HEK293 (cell line): ENCODE data around the gene SPRN.

Experiments used
- CTCF ChIA-PET: fragments of 350-600 bp; formaldehyde crosslinking; extraction: SDS; loops from one replicate; lab custom pipeline; 2021; ENCODE audit warnings: antibody characterized with exemption; lab: Yijun Ruan, JAX
- POLR2A ChIA-PET: fragments of 300-600 bp; formaldehyde crosslinking; extraction: SDS; loops from one replicate; lab custom pipeline; 2020; ENCODE audit warnings: antibody characterized with exemption, inconsistent platforms; lab: Yijun Ruan, JAX
- H3K27ac ChIP-seq: fragments of 200-500 bp; sonication (Bioruptor generic); 2 replicates; pipeline ENCODE4 v1.5.1; 2014; ENCODE audit warnings: low read depth, low read length, control low read depth, inconsistent platforms; ENCODE audit errors: extremely low read depth
- H3K36me3 ChIP-seq, 2 experiments: fragments of 200-500 bp in 1 of 2; sonication (Bioruptor generic) in 1 of 2; 1 replicate in 1 of 2; 2 replicates in 1 of 2; pipeline ENCODE4 v1.5.1; 2014 to 2017; ENCODE audit warnings: inconsistent platforms in 2 of 2, low read length in 2 of 2; ENCODE audit not compliant: control insufficient read depth in 2 of 2, insufficient read depth in 1 of 2
- H3K4me1 ChIP-seq: fragments of 200-500 bp; sonication (Bioruptor generic); 2 replicates; pipeline ENCODE4 v1.5.1; 2014; ENCODE audit warnings: mild to moderate bottlenecking, low read length, inconsistent platforms; ENCODE audit not compliant: control insufficient read depth, insufficient read depth
- H3K4me3 ChIP-seq: 2 replicates; pipeline ENCODE4 v1.5.1; 2011; ENCODE audit warnings: low read depth, mild to moderate bottlenecking, control low read depth, low read length, moderate library complexity
- H3K9me3 ChIP-seq: fragments of 200-500 bp; sonication (Bioruptor generic); 2 replicates; pipeline ENCODE4 v1.5.1; 2014; ENCODE audit warnings: low read depth, low read length, inconsistent platforms; ENCODE audit not compliant: control insufficient read depth, insufficient read depth
- GLI4 ChIP-seq: fragments of 450-650 bp; formaldehyde crosslinking; IDR thresholded peaks from 2 replicates; pipeline ENCODE4 v1.5.1; 2016; ENCODE audit warnings: missing biosample characterization, missing genetic modification characterization
- MZF1 ChIP-seq: fragments of 450-650 bp; formaldehyde crosslinking; IDR thresholded peaks from 2 replicates; pipeline ENCODE4 v1.5.1; 2017; ENCODE audit warnings: missing biosample characterization, missing genetic modification characterization, borderline replicate concordance
- OSR2 ChIP-seq: fragments of 450-650 bp; formaldehyde crosslinking; IDR thresholded peaks from 2 replicates; pipeline ENCODE4 v1.5.1; 2016; ENCODE audit warnings: missing biosample characterization, missing genetic modification characterization
- PRDM10 ChIP-seq: fragments of 450-650 bp; formaldehyde crosslinking; IDR thresholded peaks from 2 replicates; pipeline ENCODE4 v1.5.1; 2016; ENCODE audit warnings: missing biosample characterization, missing genetic modification characterization
- SP3 ChIP-seq: fragments of 450-650 bp; formaldehyde crosslinking; IDR thresholded peaks from 2 replicates; pipeline ENCODE4 v1.5.1; 2016; ENCODE audit warnings: missing biosample characterization, missing genetic modification characterization
- ZNF211 ChIP-seq: fragments of 450-650 bp; formaldehyde crosslinking; IDR thresholded peaks from 2 replicates; pipeline ENCODE4 v1.5.1; 2016; ENCODE audit warnings: low read depth, missing biosample characterization, missing genetic modification characterization
- ZNF341 ChIP-seq: fragments of 450-650 bp; formaldehyde crosslinking; IDR thresholded peaks from 2 replicates; pipeline ENCODE4; 2016; ENCODE audit warnings: low read depth, missing biosample characterization, missing genetic modification characterization
- ZNF350 ChIP-seq: fragments of 450-650 bp; formaldehyde crosslinking; IDR thresholded peaks from 2 replicates; pipeline ENCODE4 v1.5.0; 2017; ENCODE audit warnings: missing biosample characterization, mild to moderate bottlenecking, missing genetic modification characterization
- ZNF394 ChIP-seq: fragments of 450-650 bp; formaldehyde crosslinking; IDR thresholded peaks from 2 replicates; pipeline ENCODE4 v1.5.1; 2016; ENCODE audit warnings: missing biosample characterization, missing genetic modification characterization, mild to moderate bottlenecking, moderate library complexity, borderline replicate concordance
- ZNF488 ChIP-seq: fragments of 450-650 bp; formaldehyde crosslinking; IDR thresholded peaks from 2 replicates; pipeline ENCODE4 v1.5.1; 2016; ENCODE audit warnings: missing biosample characterization, missing genetic modification characterization
- ZNF514 ChIP-seq: fragments of 450-650 bp; formaldehyde crosslinking; IDR thresholded peaks from 2 replicates; pipeline ENCODE4 v1.5.1; 2016; ENCODE audit warnings: missing biosample characterization, missing genetic modification characterization
- ZNF560 ChIP-seq: fragments of 450-650 bp; formaldehyde crosslinking; IDR thresholded peaks from 2 replicates; pipeline ENCODE4 v1.5.1; 2017; ENCODE audit warnings: missing biosample characterization, missing genetic modification characterization, borderline replicate concordance
- ZNF670 ChIP-seq: fragments of 450-650 bp; formaldehyde crosslinking; IDR thresholded peaks from 2 replicates; pipeline ENCODE4 v1.5.1; 2016; ENCODE audit warnings: missing biosample characterization, missing genetic modification characterization, low read depth
- ZNF76 ChIP-seq: fragments of 450-650 bp; formaldehyde crosslinking; IDR thresholded peaks from 2 replicates; pipeline ENCODE4; 2016; ENCODE audit warnings: low read depth, missing biosample characterization, missing genetic modification characterization, borderline replicate concordance
- ZSCAN23 ChIP-seq: fragments of 450-650 bp; formaldehyde crosslinking; IDR thresholded peaks from 2 replicates; pipeline ENCODE4 v1.5.1; 2016; ENCODE audit warnings: missing biosample characterization, missing genetic modification characterization
- ZSCAN4 ChIP-seq: fragments of 450-650 bp; formaldehyde crosslinking; IDR thresholded peaks from 2 replicates; pipeline ENCODE4 v1.5.1; 2017; ENCODE audit warnings: missing biosample characterization, missing genetic modification characterization
- TF ChIP-seq, protein P1 (sequence below): fragments of 450-650 bp; formaldehyde crosslinking; IDR thresholded peaks from 2 replicates; pipeline ENCODE4 v1.5.1; 2016; ENCODE audit warnings: missing biosample characterization, missing genetic modification characterization

SPRN gene

DNA sequence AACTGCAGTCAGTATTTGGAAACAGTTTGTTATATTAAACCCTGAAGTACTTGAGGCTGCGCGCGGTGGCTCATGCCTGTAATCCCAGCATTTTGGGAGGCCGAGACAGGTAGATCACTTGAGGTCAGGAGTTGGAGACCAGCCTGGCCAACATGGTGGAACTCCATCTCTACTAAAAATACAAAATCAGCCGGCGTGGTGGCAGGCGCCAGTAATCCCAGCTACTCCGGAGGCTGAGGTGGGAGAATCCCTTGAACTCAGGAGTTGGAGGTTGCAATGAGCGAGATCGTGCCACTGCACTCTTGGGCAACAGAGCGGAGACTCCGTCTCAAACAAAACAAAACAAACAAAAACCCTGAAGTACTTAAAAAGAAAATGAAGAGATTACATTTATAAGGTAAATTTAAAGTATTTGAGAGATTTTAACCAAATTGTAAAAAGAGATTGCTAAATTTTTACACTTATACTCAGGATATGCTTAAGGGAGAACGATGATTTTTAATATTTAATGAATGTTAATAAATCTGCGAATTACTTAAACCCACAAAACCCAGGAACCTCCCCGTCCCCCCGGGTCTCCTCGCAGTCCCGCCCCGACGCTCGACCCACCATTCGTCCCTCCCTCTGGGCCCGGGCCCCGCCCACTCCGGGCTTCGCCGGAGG is 30.9 kb downstream of the SPRN start:
- no peaks in the 10 kb centered on the region for H3K9me3 ChIP-seq
- POLR2A ChIA-PET: interaction anchor here (0.9 to 1.3 kb wide), 2 partner anchors 20 to 25 kb away, joined by 3 to 4 read pairs; partner anchors contain the start of gene ECHS1
- CTCF ChIA-PET: no interaction called here
- H3K36me3 ChIP-seq: peaks cover 5 to 31% of the 10 kb centered on the region in 2 experiments; a peak in 2 of 3 replicates
- TF ChIP-seq SP3 (tag by site-specific recombination) (no peak), PRDM10 (peak; percentile 88), ZNF514 (tag by site-specific recombination) (no peak), ZSCAN4 (tag by site-specific recombination) (no peak), ZNF488 (no peak), OSR2 (no peak), ZNF76 (tag by site-specific recombination) (no peak), ZNF670 (tag by site-specific recombination) (no peak), ZNF394 (tag by site-specific recombination) (peak; percentile 86; the same call in 1 of the 2 replicates), ZNF211 (tag by site-specific recombination) (no peak), ZNF341 (tag by site-specific recombination) (no peak), GLI4 (tag by site-specific recombination) (no peak)
- peak overlapping the region; percentile 36; the same call in 1 of the 2 replicates for H3K27ac ChIP-seq
- no peak overlapping the region for H3K4me3 ChIP-seq
- 0 out of 2 replicates have a peak, but pooled peaks cover 2% of the 10 kb centered on the region for H3K4me1 ChIP-seq

DNA sequence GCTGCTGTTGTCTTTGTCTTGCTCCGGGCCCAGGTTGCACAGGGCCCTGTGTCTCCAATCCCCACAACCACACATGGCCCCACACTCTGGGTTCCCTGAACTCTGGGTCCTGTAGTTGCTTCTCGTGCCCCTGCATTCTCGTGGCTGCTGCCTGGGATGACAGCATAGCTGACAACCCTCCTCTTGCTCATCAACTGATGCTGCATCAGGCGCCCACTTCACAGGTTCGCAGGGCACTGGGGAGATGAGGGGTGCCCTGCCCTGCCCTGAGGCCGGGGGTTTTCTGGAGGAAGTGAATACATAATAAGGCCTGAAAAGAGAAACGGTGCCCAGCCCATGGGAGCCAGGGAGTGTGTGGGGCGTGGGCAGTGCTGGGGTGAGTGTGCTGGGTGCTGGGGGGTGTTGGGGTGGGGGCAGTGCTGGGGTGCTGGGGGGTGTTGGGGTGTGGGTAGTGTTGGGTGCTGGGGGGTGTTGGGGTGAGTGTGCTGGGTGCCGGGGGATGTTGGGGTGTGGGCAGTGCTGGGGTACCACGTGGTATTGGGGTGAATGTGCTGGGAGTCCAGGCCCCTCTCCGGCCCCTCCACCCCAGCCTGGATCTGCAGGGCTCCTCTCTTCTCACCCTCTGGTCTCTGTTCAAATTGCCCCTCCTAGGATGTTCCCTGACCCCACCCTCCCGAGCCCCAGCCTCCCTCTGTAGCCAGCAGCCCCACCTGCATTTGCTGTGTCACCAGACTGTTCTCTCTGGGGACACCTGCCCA is 32.5 kb downstream of the SPRN start:
- POLR2A ChIA-PET: no interaction called here
- CTCF ChIA-PET: no interaction called here
- Histone ChIP-seq H3K27ac (no peak overlapping the region), H3K9me3 (no peaks in the 10 kb centered on the region), H3K4me3 (no peak overlapping the region), H3K4me1 (0 out of 2 replicates have a peak, but pooled peaks cover 2% of the 10 kb centered on the region), H3K36me3 (peaks cover 0 to 17% of the 10 kb centered on the region in 2 experiments; a peak in 1 of 3 replicates)
- no peak for TF ChIP-seq ZSCAN23 (tag by site-specific recombination)
- TF ChIP-seq ZNF560 (tag by site-specific recombination): no peak
- TF ChIP-seq, protein P1, sequence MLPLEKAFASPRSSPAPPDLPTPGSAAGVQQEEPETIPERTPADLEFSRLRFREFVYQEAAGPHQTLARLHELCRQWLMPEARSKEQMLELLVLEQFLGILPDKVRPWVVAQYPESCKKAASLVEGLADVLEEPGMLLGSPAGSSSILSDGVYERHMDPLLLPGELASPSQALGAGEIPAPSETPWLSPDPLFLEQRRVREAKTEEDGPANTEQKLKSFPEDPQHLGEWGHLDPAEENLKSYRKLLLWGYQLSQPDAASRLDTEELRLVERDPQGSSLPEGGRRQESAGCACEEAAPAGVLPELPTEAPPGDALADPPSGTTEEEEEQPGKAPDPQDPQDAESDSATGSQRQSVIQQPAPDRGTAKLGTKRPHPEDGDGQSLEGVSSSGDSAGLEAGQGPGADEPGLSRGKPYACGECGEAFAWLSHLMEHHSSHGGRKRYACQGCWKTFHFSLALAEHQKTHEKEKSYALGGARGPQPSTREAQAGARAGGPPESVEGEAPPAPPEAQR (tag by site-specific recombination): no peak
- TF ChIP-seq MZF1 (tag by site-specific recombination): no peak
- TF ChIP-seq ZNF350 (tag by site-specific recombination): no peak
